ENCODE measurements around the gene FAM117B.
"Not testable (repeated sequence)": the region's sequence is repeated elsewhere in the genome, so short reads cannot be mapped to it uniquely, and the experiment has no call there.

The FAM117B gene

GRCh38 chr2:202763916-202764315, 129.1 kb downstream of the FAM117B start:
- DNase-seq, result no peak

- DNase-seq, result no peak
Measured at GRCh38 chr2:202764991-202765390, 130.2 kb downstream of the FAM117B start.

- DNase-seq, result no peak
Measured at GRCh38 chr2:202765436-202765835, 130.7 kb downstream of the FAM117B start.

GRCh38 chr2:202768273-202768672, 133.5 kb downstream of the FAM117B start:
- no peak for DNase-seq

- DNase-seq, result no peak
Measured at GRCh38 chr2:202769201-202769600, 134.4 kb downstream of the FAM117B start.

- no peak for DNase-seq
Measured at GRCh38 chr2:202771336-202771735, 136.6 kb downstream of the FAM117B start.

- DNase-seq, result no peak
Measured at GRCh38 chr2:202771741-202772460, 137.1 kb downstream of the FAM117B start.

- no peak for DNase-seq
Measured at GRCh38 chr2:202773301-202773973, 138.7 kb downstream of the FAM117B start.

GRCh38 chr2:202774104-202774503, 139.3 kb downstream of the FAM117B start:
- DNase-seq, result no peak

- no peak for DNase-seq
Measured at GRCh38 chr2:202778217-202778616, 143.4 kb downstream of the FAM117B start.

- no peak for DNase-seq
Measured at GRCh38 chr2:202780514-202781021, 145.8 kb downstream of the FAM117B start.

GRCh38 chr2:202782940-202783558, 148.3 kb downstream of the FAM117B start:
- no peak for DNase-seq

GRCh38 chr2:202786842-202787241, 152.1 kb downstream of the FAM117B start:
- DNase-seq, result no peak

GRCh38 chr2:202790676-202791075, 155.9 kb downstream of the FAM117B start:
- DNase-seq, result no peak

- no peak for DNase-seq
Measured at GRCh38 chr2:202797944-202798343, 163.2 kb downstream of the FAM117B start.

- not testable (repeated sequence) for DNase-seq
Measured at GRCh38 chr2:202805911-202806310, 171.1 kb downstream of the FAM117B start.

GRCh38 chr2:202807431-202808138, 172.8 kb downstream of the FAM117B start:
- peak; percentile 16 for DNase-seq

- DNase-seq, result no peak
Measured at GRCh38 chr2:202808754-202809153, 174.0 kb downstream of the FAM117B start.

GRCh38 chr2:202813387-202813786, 178.6 kb downstream of the FAM117B start:
- DNase-seq, result no peak

- no peak for DNase-seq
Measured at GRCh38 chr2:202814226-202814625, 179.5 kb downstream of the FAM117B start.

GRCh38 chr2:202815548-202816360, 181.0 kb downstream of the FAM117B start:
- DNase-seq, result no peak

- no peak for DNase-seq
Measured at GRCh38 chr2:202817771-202818170, 183.0 kb downstream of the FAM117B start.
